HG02642 (cell line): ENCODE data around the gene SLX9.
"Not testable (repeated sequence)": the region's sequence is repeated elsewhere in the genome, so short reads cannot be mapped to it uniquely, and the experiment has no call there.

Experiments used
- ATAC-seq: cut with Tn5 transposase; IDR thresholded peaks from one replicate; pipeline ENCODE4 v1.9.1; 2021; ENCODE audit warnings: mild to moderate bottlenecking; ENCODE audit not compliant: unreplicated experiment, poor library complexity

Gene SLX9

GRCh38 chr21:44901391-44902074, 38.3 kb upstream of the SLX9 start:
- ATAC-seq = no peak

GRCh38 chr21:44902268-44903049, 37.4 kb upstream of the SLX9 start:
- no peak for ATAC-seq

GRCh38 chr21:44903050-44903685, 36.7 kb upstream of the SLX9 start:
- ATAC-seq = no peak

GRCh38 chr21:44903689-44904088, 36.1 kb upstream of the SLX9 start:
- no peak for ATAC-seq

GRCh38 chr21:44904141-44904923, 35.5 kb upstream of the SLX9 start:
- ATAC-seq = no peak

GRCh38 chr21:44905016-44905727, 34.7 kb upstream of the SLX9 start:
- no peak for ATAC-seq

- no peak for ATAC-seq
Measured at GRCh38 chr21:44905728-44906090, 34.1 kb upstream of the SLX9 start.

- no peak for ATAC-seq
Measured at GRCh38 chr21:44907225-44907965, 32.4 kb upstream of the SLX9 start.

- no peak for ATAC-seq
Measured at GRCh38 chr21:44907966-44908895, 31.6 kb upstream of the SLX9 start.

- ATAC-seq = no peak
Measured at GRCh38 chr21:44908908-44909307, 30.9 kb upstream of the SLX9 start.

GRCh38 chr21:44909719-44910118, 30.1 kb upstream of the SLX9 start:
- no peak for ATAC-seq

- no peak for ATAC-seq
Measured at GRCh38 chr21:44910229-44911067, 29.4 kb upstream of the SLX9 start.

GRCh38 chr21:44911068-44911383, 28.8 kb upstream of the SLX9 start:
- no peak for ATAC-seq

- no peak for ATAC-seq
Measured at GRCh38 chr21:44911384-44912157, 28.3 kb upstream of the SLX9 start.

GRCh38 chr21:44912158-44912473, 27.7 kb upstream of the SLX9 start:
- ATAC-seq = no peak

GRCh38 chr21:44912506-44913412, 27.1 kb upstream of the SLX9 start:
- ATAC-seq = not testable (repeated sequence)
